ENCODE measurements around the gene CNIH2.

The CNIH2 gene

DNA sequence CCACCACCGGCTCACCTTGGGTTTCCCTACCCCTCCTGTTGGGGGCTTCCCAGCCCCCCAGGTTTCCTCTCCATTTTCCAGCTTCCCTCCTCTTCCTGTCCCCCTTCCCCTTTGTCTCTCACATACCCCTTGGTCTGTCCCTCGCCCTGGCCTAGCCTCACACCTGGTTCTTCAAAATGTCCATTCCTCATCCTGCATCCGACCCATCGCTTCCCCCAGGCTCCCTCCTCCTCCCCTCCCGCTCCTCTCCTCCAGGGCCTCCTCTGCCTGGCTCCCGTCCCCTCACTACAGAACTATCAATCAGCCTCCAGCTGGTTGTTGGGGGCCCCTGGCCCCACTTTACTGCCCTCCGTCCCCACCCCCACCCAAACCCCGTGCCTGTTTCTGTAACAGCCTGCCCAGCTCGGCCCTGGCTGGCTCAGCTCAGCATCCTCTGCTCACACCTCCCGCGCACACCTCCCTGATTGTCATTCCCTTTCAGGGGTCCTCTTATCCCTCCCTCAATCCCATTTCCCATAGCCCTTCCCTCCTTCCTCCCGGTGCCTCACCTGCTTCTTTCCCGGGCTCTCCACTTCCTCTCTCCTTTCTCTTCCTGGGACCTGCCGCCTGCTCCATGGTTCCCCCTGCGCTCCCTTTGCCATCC lies 1.2 kb downstream of the CNIH2 start:
- DNase-seq: no peak

GRCh38 chr11:66280428-66280827 lies 2.5 kb downstream of the CNIH2 start:
- DNase-seq: peak; percentile 24

DNA sequence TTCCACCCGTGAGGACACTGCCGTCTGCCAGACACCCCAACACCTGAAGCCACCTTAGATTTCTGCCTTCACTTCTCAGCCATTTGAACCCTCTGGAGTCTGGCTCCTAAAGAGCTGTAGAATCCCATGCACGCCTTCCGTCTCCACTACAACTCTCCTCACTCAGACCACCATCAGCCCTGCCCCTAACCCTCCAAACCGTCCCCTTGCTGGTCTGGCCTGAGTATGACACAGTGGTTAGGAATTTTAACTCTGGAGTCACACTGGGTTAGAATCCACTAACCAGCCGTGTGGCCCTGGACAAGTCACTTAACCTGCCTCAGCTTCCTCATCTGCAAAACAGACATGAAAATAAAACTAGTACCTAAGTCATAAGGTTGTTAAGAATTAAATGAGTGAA lies 3.0 kb downstream of the CNIH2 start:
- DNase-seq: no peak

GRCh38 chr11:66281776-66282467 lies 3.9 kb downstream of the CNIH2 start:
- DNase-seq: no peak

DNA sequence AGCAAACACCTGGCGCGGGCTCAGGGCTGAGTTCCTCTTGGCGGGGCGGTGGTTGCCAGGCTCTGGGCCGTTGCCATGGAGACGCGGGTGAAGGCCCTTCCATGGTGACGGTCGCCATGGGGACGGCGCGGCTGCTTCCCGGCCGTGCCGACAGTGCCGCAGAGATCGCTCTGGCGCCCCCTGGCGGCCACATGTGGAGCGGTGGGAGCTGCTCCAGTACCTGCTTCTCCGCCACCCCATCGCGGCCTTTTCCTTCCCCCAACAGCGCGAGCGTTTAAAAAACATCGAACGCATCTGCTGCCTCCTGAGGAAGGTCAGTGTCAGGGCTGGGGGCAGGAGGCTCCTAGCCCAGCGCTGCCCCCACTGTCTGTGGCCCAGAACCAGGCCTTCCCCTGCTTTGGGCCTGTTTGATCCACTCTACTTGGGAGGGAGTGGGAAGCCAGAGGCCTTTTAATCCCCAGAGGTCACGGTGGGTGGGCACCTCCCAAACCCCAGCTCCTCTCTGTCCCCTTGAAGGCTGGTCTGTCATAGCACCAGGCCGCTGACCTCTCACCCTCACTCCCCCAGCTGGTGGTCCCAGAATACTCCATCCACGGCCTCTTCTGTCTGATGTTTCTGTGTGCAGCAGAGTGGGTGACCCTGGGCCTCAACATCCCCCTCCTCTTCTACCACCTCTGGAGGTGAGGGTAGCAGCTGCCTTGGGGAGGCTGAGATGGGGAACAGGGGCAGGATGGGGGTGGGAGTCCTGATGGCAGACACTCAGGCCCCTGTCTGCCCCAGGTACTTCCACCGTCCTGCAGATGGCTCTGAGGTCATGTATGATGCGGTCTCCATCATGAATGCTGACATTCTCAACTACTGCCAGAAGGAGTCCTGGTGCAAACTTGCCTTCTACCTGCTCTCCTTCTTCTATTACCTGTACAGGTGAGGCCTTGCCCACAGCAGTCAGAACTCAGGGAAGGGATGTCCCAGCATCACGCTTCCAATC lies 4.8 kb downstream of the CNIH2 start:
- DNase-seq: peak; percentile 98

GRCh38 chr11:66283461-66284105 lies 5.6 kb downstream of the CNIH2 start:
- DNase-seq: no peak

GRCh38 chr11:66284526-66285078 lies 6.6 kb downstream of the CNIH2 start:
- DNase-seq: no peak

DNA sequence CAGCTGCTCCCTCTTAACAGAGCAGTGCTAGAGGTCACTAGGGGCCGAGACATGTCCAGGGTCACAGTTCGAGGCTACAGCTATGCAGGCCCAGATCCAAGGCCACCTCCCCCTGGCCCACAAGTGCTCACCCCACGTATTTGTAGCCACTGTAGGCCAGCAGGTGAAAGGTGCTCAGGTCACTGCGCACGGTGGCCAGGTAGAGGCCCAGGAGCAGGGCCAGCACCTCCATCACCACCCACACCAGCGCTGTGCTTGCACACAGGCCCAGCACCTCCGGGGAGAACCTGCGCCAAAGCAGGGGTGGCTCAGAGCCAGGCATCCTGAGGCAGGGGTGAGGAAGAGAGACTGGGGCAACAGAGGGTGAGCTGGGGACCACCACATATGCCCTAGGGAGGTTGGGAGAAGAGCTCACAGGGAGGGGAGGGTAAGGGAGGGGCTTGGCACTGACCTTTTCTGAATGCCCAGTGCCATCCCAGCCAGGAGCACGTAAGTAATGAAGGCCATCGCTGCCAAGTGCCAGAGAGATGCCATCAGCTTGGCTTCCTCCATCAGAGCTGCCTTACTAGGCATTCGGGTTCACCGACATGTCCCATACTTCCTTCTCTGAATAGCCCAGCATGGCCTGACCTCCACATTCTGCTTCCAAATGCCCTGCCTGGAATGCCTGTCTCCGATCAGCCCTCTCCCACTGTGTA lies 7.4 kb downstream of the CNIH2 start:
- no peak for DNase-seq

GRCh38 chr11:66286699-66287098 lies 8.7 kb downstream of the CNIH2 start:
- no peak for DNase-seq

GRCh38 chr11:66287211-66287888 lies 9.4 kb downstream of the CNIH2 start:
- DNase-seq: no peak

- DNase-seq: no peak
Observed at GRCh38 chr11:66287889-66288670, 10.1 kb downstream of the CNIH2 start.

DNA sequence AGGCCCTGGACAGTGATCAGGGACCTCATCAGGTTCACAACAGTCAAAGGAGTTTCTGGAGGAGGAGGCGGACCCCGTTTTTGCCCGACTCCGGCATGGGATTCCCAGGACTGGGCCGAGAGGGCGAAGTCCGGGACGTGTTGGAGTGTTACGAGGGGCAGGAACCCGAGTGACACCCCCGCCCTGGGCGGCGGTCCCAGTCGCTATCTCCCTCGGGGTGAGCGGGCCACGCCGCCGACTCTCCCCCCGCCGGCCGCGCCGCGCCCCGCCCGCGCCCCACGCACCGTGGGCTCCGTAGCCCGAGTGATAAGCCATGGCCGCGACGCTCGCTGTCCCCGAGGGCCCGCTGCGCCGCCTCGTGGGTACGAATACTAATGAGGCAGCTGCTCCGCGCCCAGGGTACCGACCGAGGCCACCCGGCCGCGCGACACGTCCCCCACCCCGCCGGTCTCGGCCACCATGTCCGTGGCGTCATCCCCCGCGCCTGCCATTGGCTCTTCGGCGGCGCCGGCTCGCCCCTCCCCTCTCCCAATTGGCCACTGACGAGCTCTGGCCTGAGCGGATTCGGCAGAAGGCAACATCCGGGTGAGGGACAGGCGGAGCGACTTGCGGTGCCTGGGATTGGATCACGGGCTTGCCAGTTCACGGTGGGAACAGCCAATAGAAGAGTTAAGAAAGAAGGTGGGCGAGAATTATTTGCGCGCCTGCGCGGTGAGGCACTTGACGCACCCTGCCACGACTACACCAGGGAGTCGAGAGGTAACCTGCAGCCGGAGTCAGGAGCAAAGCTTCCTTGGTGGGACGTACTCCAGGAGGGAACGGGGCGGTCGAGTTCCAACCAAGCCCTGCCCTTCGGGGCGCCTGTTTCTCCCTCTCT lies 10.9 kb downstream of the CNIH2 start, which contains the start of gene YIF1A:
YIF1A (minus strand) TSS at position 473 of the 877 bp plus-strand sequence; CDS start at position 315, 158 bp downstream.
- peak; percentile 100 for DNase-seq

GRCh38 chr11:66289548-66290329 lies 11.8 kb downstream of the CNIH2 start:
- no peak for DNase-seq

GRCh38 chr11:66290330-66290621 lies 12.3 kb downstream of the CNIH2 start:
- no peak for DNase-seq

- no peak for DNase-seq
Observed at GRCh38 chr11:66291303-66291705, 13.3 kb downstream of the CNIH2 start.

DNA sequence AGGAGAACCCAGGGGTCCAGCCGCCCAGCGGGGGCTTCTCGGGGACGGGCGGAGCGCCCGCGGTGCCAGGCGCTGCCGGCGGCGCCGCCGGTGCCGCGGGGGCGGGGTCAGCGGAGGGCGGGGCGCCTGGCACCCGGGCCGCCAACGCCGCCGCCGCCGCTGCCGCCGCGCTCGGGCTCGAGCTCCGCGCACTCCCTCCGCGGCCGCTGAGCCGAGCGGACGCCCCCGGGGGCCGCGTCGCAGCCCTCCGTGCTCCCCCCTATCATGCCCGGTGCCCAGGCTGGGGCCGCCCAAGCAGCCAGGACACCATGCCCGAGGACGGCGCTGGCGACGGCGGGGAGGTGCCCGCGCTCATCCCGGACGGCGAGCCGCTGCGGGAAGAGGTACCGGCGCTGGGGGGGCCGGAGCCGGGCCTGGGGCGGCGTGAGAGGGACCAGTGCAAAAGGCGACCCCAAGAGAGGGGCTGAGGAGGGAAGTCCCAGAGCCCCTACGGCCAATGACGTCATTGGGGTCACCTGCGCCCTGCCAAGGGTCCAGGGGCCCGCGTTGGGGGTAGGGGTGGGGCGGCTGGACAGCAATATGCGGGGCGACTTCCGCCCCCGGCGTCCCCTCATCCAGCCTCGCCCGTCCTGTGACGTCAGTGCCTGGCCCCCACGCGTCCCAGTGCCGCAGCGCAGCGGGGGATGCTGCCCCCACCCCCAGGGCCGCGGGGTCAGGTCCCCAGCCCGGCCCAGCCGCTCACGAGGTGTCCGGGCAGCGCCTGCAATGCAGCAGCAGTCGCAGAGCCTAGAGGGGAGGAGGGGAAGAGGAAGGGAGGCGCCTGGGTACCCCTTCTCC lies 13.9 kb downstream of the CNIH2 start, which contains the start of gene TMEM151A:
TMEM151A (plus strand) TSS at position 189 of the 837 bp plus-strand sequence; CDS start at position 309, 120 bp downstream.
- DNase-seq: peak; percentile 26

DNA sequence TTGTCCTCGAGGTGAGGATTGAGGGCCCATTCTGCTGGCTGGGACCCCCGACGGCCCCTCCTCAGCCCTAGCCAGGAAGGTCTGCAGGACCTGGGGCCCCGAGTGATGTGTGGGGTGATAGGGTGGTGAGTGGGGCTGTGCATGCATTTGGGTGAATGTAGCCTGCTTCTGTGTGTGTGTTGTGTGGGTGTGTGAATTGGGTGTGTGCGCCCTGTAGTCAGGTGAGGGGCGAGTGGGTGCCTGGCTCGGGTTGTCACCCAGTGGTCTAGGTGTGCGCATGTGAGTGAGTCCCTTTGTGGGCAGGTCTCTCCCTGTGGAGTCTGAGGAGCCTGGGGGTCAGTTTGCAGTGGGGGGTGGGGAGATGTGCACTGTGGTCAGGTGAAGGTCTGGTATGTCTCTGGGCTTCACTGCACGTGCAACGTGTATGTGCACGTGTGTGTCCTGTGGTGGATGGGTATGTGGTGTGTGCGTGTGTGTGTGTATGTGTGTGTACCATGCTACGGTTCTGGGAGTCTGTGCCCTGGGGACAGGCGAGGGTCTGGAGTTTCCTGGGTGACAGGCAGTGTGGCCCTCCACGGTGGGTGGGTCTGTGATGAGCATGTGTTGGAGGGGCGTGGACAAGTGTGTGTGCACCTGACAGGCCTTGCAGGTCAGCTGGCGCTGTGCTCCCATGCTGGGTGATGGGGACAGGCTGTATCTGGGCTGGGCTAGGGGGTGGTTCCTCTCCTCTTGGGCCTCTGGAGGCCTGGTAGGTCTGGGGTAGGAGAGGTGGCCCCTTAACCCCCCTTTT lies 14.8 kb downstream of the CNIH2 start:
- DNase-seq: no peak

All from NCI-H1092 (cell line).